A549 (cell line): Measurements from ENCODE around the gene SLC30A7. TPM values are rescaled to one million over a fixed set of nuclear protein-coding genes. Genes with fewer than 3 reads are reported as not detected.
"Not testable (repeated sequence)": the region's sequence is repeated elsewhere in the genome, so short reads cannot be mapped to it uniquely, and the experiment has no call there.

Experiments
- ATAC-seq, 2 experiments: fragments of 200-7000 bp in 1 of 2; fragments of >200 bp in 1 of 2; cut with Nextera tagmentation in 1 of 2; cut with Tn5 transposase in 1 of 2; 3 replicates each; pipeline versions ENCODE4 v1.8.0 to v1.9.1; 2018 to 2020; ENCODE audit warnings: mild to moderate bottlenecking in 1 of 2, moderate library complexity in 1 of 2
- CTCF ChIA-PET: fragments of 300-600 bp; sonication (Branson Sonifier 250); formaldehyde crosslinking; extraction: SDS; loops from one replicate; lab custom pipeline; 2021; ENCODE audit warnings: antibody characterized with exemption, inconsistent platforms; lab: Yijun Ruan, JAX
- POLR2A ChIA-PET: fragments of 350-600 bp; formaldehyde crosslinking; extraction: SDS; loops from one replicate; lab custom pipeline; 2021; ENCODE audit warnings: antibody characterized with exemption, inconsistent platforms; lab: Yijun Ruan, JAX
- DNase-seq, 2 experiments: peaks; one replicate each; pipeline versions ENCODE4 v3.0.0 to v3.0.0-alpha.2; 2011 to 2016; ENCODE audit warnings: low read depth in 1 of 2, low spot score in 1 of 2
- FAIRE-seq: peaks from 2 replicates; lab custom pipeline; 2011; peaks lifted over from hg19 to GRCh38; lab: Jason Lieb, UNC
- H3K27ac ChIP-seq, 2 experiments: fragments of >200 bp; sonication (Bioruptor Twin); formaldehyde crosslinking; 3 replicates each; pipeline ENCODE4 v1.5.1; 2016 to 2017
- H3K4me1 ChIP-seq: fragments of >200 bp; sonication (Bioruptor Twin); formaldehyde crosslinking; 3 replicates; pipeline ENCODE4 v1.6.1; 2016
- H3K4me2 ChIP-seq: fragments of >200 bp; sonication (Bioruptor Twin); formaldehyde crosslinking; 3 replicates; pipeline ENCODE4 v1.6.1; 2016
- H3K4me3 ChIP-seq: fragments of >200 bp; sonication (Bioruptor Twin); formaldehyde crosslinking; 3 replicates; pipeline ENCODE4 v1.5.1; 2016
- H3K9me3 ChIP-seq: fragments of >200 bp; sonication (Bioruptor Twin); formaldehyde crosslinking; 3 replicates; pipeline ENCODE4 v1.6.1; 2016
- CBX2 ChIP-seq: fragments of 200-600 bp; sonication (generic); IDR thresholded peaks from 2 replicates; pipeline ENCODE4 v1.6.1; 2016; ENCODE audit warnings: low read depth, mild to moderate bottlenecking, borderline replicate concordance
- CEBPB ChIP-seq, 2 experiments: fragments of >200 bp in 1 of 2; sonication (Bioruptor Twin) in 1 of 2; formaldehyde crosslinking in 1 of 2; IDR thresholded peaks; 2 replicates each; pipeline ENCODE4 v1.6.1; 2012 to 2016
- CTCF ChIP-seq: fragments of >200 bp; sonication (Bioruptor Twin); formaldehyde crosslinking; IDR thresholded peaks from 3 replicates; pipeline ENCODE4 v1.5.1; 2016
- GATA3 ChIP-seq: IDR thresholded peaks from 2 replicates; pipeline ENCODE4 v1.6.1; 2012; ENCODE audit warnings: borderline replicate concordance
- HDAC2 ChIP-seq: fragments of 200-600 bp; sonication (generic); IDR thresholded peaks from 2 replicates; pipeline ENCODE4 v1.6.1; 2016
- HOXA7 ChIP-seq: fragments of 250-450 bp; sonication (Bioruptor Pico); IDR thresholded peaks from 2 replicates; pipeline ENCODE4 v1.5.0; 2020; ENCODE audit warnings: mild to moderate bottlenecking, moderate library complexity
- HOXB5 ChIP-seq: fragments of 250-450 bp; sonication (Bioruptor Pico); IDR thresholded peaks from 2 replicates; pipeline ENCODE4 v1.5.0; 2020; ENCODE audit warnings: mild to moderate bottlenecking, moderate library complexity
- JUN ChIP-seq, 2 experiments: fragments of >200 bp; sonication (Bioruptor Twin); formaldehyde crosslinking; IDR thresholded peaks; 2 replicates in 1 of 2; 3 replicates in 1 of 2; pipeline ENCODE4 v1.6.1; 2016 to 2017
- KDM5A ChIP-seq: fragments of 200-600 bp; sonication (generic); IDR thresholded peaks from 2 replicates; pipeline ENCODE4 v1.6.1; 2016; ENCODE audit warnings: antibody characterized with exemption, mild to moderate bottlenecking
- MAFK ChIP-seq: fragments of 450-650 bp; IDR thresholded peaks from 2 replicates; pipeline ENCODE4 v1.6.1; 2014; ENCODE audit not compliant: partially characterized antibody
- MAX ChIP-seq: IDR thresholded peaks from 2 replicates; pipeline ENCODE4 v1.6.1; 2012
- MAZ ChIP-seq: fragments of 150-350 bp; IDR thresholded peaks from 2 replicates; pipeline ENCODE4 v1.6.1; 2014; ENCODE audit warnings: antibody characterized with exemption, low read depth, low read length, borderline replicate concordance
- RAD21 ChIP-seq, 2 experiments: fragments of >200 bp in 1 of 2; sonication (Bioruptor Twin) in 1 of 2; formaldehyde crosslinking in 1 of 2; IDR thresholded peaks in 1 of 2; conservative IDR thresholded peaks in 1 of 2; 2 replicates in 1 of 2; 3 replicates in 1 of 2; pipeline ENCODE4 v1.6.1; 2012 to 2018; ENCODE audit warnings: inconsistent platforms in 1 of 2
- RARB ChIP-seq: fragments of 250-450 bp; sonication (Bioruptor Pico); IDR thresholded peaks from 2 replicates; pipeline ENCODE4 v1.8.0; 2021; ENCODE audit warnings: mild to moderate bottlenecking, moderate library complexity
- RCOR1 ChIP-seq: fragments of 150-350 bp; IDR thresholded peaks from 2 replicates; pipeline ENCODE4 v1.6.1; 2014; ENCODE audit warnings: antibody characterized with exemption, low read length, low read depth
- REST ChIP-seq: fragments of 200-600 bp; sonication (generic); IDR thresholded peaks from 2 replicates; pipeline ENCODE4 v1.6.1; 2016; ENCODE audit warnings: antibody characterized with exemption, mild to moderate bottlenecking, moderate library complexity
- RFX5 ChIP-seq: fragments of 450-650 bp; IDR thresholded peaks from 2 replicates; pipeline ENCODE4 v1.7.1; 2014; ENCODE audit warnings: antibody characterized with exemption, mild to moderate bottlenecking, moderate library complexity
- ZSCAN20 ChIP-seq: fragments of 250-450 bp; sonication (Bioruptor Pico); IDR thresholded peaks from 2 replicates; pipeline ENCODE4 v1.8.0; 2022; ENCODE audit warnings: mild to moderate bottlenecking, moderate library complexity
- WGBS: methylation state at CpG from one replicate; pipeline ENCODE4 v1.1.6; 2017; ENCODE audit errors: missing lambda C conversion rate; 5-methylcytosine and 5-hydroxymethylcytosine counted together
- polyA plus RNA-seq, 4 experiments: library from polyadenylated mRNA; depleted of rRNA in 3 of 4; stranded (reverse); fragments of >200 nt; fragmentation: RNase III in 1 of 4; extraction: RNeasy Plus Mini Kit Qiagen cat#74134 plus additional on column Dnase treatment in 1 of 4; gene quantifications; 2 replicates in 3 of 4; 3 replicates in 1 of 4; pipeline ENCODE4 v1.2.3, GENCODE V29; 2011 to 2017

Gene SLC30A7
- polyA plus RNA-seq, 2 of the 4 experiments (the other 2 are of a cell fraction) = 4.3 to 9.6 TPM

GRCh38 chr1:100930494-100930893 is 34.6 kb downstream of the SLC30A7 start:
- FAIRE-seq (no peak), ATAC-seq (no peak), DNase-seq (no peak)
- H3K4me3 ChIP-seq = no peak overlapping the region
- no peak for TF ChIP-seq MAX
- TF ChIP-seq HDAC2 = no peak
- no peak for TF ChIP-seq GATA3
- no peak for TF ChIP-seq KDM5A
- no peak for TF ChIP-seq RCOR1
- TF ChIP-seq MAZ = no peak
- TF ChIP-seq HOXB5 = no peak
- POLR2A ChIA-PET = no interaction called here
- H3K27ac ChIP-seq = no peak overlapping the region
- CTCF ChIA-PET = interaction anchor here (1.4 kb wide), 1 partner anchor 358 kb away, joined by 6 read pairs; no protein-coding TSS in a partner anchor
- H3K4me2 ChIP-seq = no peak overlapping the region
- no peaks in the 10 kb centered on the region for H3K4me1 ChIP-seq
- H3K9me3 ChIP-seq = no peaks in the 10 kb centered on the region

- H3K4me1 ChIP-seq = no peaks in the 10 kb centered on the region
- 90% methylated on average over 1 of the region's 1 CpG for WGBS
- no peak overlapping the region for H3K4me2 ChIP-seq
- ChIA-PET CTCF (interaction anchor here (0.6 kb wide), 1 partner anchor 746 kb away, joined by 4 read pairs; no protein-coding TSS in a partner anchor), POLR2A (no interaction called here)
- FAIRE-seq (no peak), ATAC-seq (no peak), DNase-seq (no peak)
- no peaks in the 10 kb centered on the region for H3K9me3 ChIP-seq
- H3K27ac ChIP-seq = no peak overlapping the region
- TF ChIP-seq RAD21 (conservative IDR thresholded peaks at IDR 0.05 in 1 of 2, IDR thresholded peaks at IDR 0.05 in 1 of 2) = no peak
- no peak for TF ChIP-seq MAZ
- no peak for TF ChIP-seq JUN (IDR thresholded peaks at IDR 0.05)
- TF ChIP-seq MAFK = no peak
- TF ChIP-seq CEBPB (IDR thresholded peaks at IDR 0.05) = no peak
- no peak for TF ChIP-seq MAX
- no peak for TF ChIP-seq HOXB5
- no peak for TF ChIP-seq ZSCAN20 (CRISPR knock-in tag)
- no peak for TF ChIP-seq REST
- TF ChIP-seq CTCF = no peak
- TF ChIP-seq KDM5A = no peak
- no peak for TF ChIP-seq RARB (CRISPR knock-in tag)
- no peak for TF ChIP-seq RFX5
- no peak for TF ChIP-seq HOXA7 (CRISPR knock-in tag)
- TF ChIP-seq CBX2 = no peak
- H3K4me3 ChIP-seq = no peak overlapping the region
Observed at GRCh38 chr1:100931716-100932115, 35.8 kb downstream of the SLC30A7 start.

- DNase-seq, H3K4me1 ChIP-seq, FAIRE-seq, H3K9me3 ChIP-seq, POLR2A ChIA-PET, H3K4me3 ChIP-seq, H3K27ac ChIP-seq, ATAC-seq, H3K4me2 ChIP-seq: not testable (repeated sequence)
- 94% methylated on average over 2 of the region's 2 CpGs for WGBS
- CTCF ChIA-PET = interaction anchor here (0.9 kb wide), 1 partner anchor 355 kb away, joined by 6 read pairs; no protein-coding TSS in a partner anchor
Observed at GRCh38 chr1:100933555-100933954, 37.7 kb downstream of the SLC30A7 start.
